ENCODE results near the gene MIEF1.
"Not testable (repeated sequence)": the region's sequence is repeated elsewhere in the genome, so short reads cannot be mapped to it uniquely, and the experiment has no call there.

MIEF1 gene

DNA sequence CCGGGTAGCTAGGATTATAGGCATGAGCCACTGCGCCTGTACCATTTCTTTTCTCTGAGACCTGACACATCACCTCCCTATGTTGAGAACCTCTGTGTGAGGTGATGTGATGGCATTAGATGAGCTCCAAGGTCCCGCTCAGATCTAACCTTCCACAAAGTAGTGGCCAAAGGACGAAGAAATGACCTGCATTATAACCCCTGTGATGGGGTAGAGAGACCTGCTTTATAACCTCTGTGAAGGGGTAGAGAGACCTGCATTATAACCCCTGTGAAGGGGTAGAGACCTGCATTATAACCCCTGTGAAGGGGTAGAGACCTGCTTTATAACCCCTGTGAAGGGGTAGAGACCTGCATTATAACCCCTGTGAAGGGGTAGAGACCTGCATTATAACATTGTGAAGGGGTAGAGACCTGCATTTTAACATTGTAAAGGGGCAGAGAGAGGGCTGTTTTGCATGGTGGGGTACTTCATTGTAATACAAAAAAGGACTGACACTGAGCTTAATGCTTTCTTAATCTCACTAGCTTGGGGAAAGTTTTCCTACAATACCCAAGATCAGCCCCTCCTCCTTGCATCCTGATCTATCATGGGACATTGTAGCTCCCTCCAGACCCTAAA is 8.5 kb downstream of the MIEF1 start:
- no peak for DNase-seq
- Mint-ChIP-seq H3K27me3 (no peaks in the 10 kb centered on the region), H3K27ac (peak overlapping the region; percentile 22), H3K4me1 (ENCODE audit: low read depth) (peaks cover 49% of the 10 kb centered on the region), H3K9me3 (no peaks in the 10 kb centered on the region), H3K4me3 (no peak overlapping the region), H3K36me3 (ENCODE audit: low read depth) (peaks cover 97% of the 10 kb centered on the region)

DNA sequence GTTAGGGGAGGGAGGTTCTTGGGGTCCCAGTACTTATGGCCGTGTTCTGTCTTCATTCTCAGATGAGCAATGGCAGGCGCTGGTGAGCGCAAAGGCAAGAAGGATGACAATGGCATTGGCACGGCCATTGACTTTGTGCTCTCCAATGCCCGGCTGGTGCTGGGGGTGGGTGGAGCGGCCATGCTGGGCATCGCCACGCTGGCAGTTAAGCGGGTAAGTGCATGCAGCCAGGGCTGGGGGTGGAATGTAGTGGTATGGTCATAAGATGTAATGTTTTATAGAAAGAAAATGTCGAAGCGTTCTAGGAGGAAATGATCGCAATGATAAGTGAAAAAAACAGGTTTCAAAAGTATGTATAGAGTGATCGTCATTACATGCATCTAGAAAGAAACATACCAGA is 9.1 kb downstream of the MIEF1 start:
- DNase-seq, result no peak
- peak overlapping the region; percentile 22 for H3K27ac Mint-ChIP-seq
- no peak overlapping the region for H3K4me3 Mint-ChIP-seq
- H3K36me3 Mint-ChIP-seq (ENCODE audit: low read depth), result peaks cover 97% of the 10 kb centered on the region
- no peaks in the 10 kb centered on the region for H3K9me3 Mint-ChIP-seq
- no peaks in the 10 kb centered on the region for H3K27me3 Mint-ChIP-seq
- peaks cover 49% of the 10 kb centered on the region for H3K4me1 Mint-ChIP-seq (ENCODE audit: low read depth)

DNA sequence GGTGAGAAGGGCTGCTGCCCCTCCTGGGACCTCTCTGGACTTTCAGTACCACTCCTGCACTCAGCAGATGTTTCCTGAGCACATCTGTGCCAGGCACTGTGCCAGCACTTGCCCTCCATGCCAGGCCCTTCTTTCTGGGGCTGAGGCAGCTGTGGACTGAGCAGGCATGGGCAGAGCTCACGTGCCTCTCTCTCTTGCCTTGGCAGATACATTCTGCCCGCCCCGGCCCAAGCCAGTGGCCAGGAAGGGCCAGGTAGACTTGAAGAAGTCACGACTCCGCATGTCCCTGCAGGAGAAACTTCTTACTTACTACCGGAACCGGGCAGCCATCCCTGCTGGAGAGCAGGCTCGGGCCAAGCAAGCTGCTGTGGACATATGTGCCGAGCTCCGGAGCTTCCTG is 9.9 kb downstream of the MIEF1 start:
- Mint-ChIP-seq H3K36me3 (ENCODE audit: low read depth) (peaks cover 97% of the 10 kb centered on the region), H3K9me3 (no peaks in the 10 kb centered on the region)
- DNase-seq, result no peak

DNA sequence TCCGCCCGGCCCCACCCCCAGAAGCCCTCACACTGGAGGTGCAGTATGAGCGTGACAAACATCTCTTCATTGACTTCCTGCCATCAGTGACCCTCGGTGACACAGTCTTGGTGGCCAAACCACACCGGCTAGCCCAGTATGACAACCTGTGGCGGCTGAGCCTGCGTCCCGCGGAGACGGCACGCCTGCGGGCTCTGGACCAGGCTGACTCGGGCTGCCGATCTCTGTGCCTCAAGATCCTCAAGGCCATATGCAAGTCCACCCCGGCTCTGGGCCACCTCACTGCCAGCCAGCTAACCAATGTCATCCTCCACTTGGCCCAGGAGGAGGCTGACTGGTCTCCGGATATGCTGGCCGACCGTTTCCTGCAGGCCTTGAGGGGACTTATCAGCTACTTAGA is 11.7 kb downstream of the MIEF1 start:
- Mint-ChIP-seq H3K36me3 (ENCODE audit: low read depth) (peaks cover 95% of the 10 kb centered on the region), H3K27ac (peak overlapping the region; percentile 24), H3K4me1 (ENCODE audit: low read depth) (peaks cover 53% of the 10 kb centered on the region), H3K9me3 (no peaks in the 10 kb centered on the region), H3K27me3 (no peaks in the 10 kb centered on the region), H3K4me3 (no peak overlapping the region)
- no peak for DNase-seq

More for the DNA sequence above, 9.9 kb downstream of the MIEF1 start:
- no peak overlapping the region for H3K27ac Mint-ChIP-seq
- no peak overlapping the region for H3K4me3 Mint-ChIP-seq
- H3K4me1 Mint-ChIP-seq (ENCODE audit: low read depth), result peaks cover 46% of the 10 kb centered on the region
- H3K27me3 Mint-ChIP-seq, result no peaks in the 10 kb centered on the region

DNA sequence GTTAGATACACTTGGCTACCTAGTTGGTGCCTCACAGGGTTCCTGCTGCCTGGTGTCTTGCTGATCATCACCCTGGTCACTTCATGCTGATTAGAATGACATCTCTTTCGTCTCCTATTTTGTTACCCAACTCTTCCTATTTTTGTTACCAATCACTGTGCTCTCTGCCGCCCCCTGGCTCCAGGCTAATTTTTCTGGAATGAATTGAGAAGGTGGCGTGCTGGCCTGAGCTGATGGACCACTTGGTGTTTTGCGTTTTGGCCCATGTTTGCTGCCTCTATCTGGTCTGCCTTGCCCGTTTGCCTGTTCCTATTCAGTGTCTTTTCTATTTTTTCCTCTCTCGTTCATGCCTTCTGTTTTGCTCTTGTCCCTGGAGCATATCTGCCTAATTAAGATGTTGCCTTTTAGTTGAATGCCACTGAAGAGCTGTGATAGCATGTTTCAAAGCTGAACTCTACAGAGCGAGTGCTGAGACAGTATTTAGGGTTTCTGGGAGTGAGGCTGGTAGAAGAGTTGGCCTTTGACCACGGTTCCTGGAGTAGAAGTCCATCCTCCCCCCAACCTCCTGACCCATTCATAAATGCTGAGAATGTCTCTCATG is 12.4 kb downstream of the MIEF1 start:
- Mint-ChIP-seq H3K36me3 (ENCODE audit: low read depth) (peaks cover 97% of the 10 kb centered on the region), H3K4me3 (no peak overlapping the region), H3K27ac (peak overlapping the region; percentile 77), H3K4me1 (ENCODE audit: low read depth) (peaks cover 52% of the 10 kb centered on the region), H3K9me3 (no peaks in the 10 kb centered on the region), H3K27me3 (no peaks in the 10 kb centered on the region)
- peak; percentile 68 for DNase-seq

- Mint-ChIP-seq H3K27ac (peak overlapping the region; percentile 77), H3K36me3 (ENCODE audit: low read depth) (peaks cover 95% of the 10 kb centered on the region)
These were observed 13.4 kb downstream of the MIEF1 start for GRCh38 chr22:39515266-39516050.

GRCh38 chr22:39517470-39517869 is 15.4 kb downstream of the MIEF1 start:
- Mint-ChIP-seq H3K4me3 (no peak overlapping the region), H3K36me3 (ENCODE audit: low read depth) (peaks cover 95% of the 10 kb centered on the region), H3K4me1 (ENCODE audit: low read depth) (peaks cover 60% of the 10 kb centered on the region), H3K27ac (peak overlapping the region; percentile 3), H3K9me3 (no peaks in the 10 kb centered on the region), H3K27me3 (no peaks in the 10 kb centered on the region)
- no peak for DNase-seq

More at GRCh38 chr22:39515266-39516050, 13.4 kb downstream of the MIEF1 start:
- Mint-ChIP-seq H3K4me1 (ENCODE audit: low read depth) (peaks cover 51% of the 10 kb centered on the region), H3K27me3 (no peaks in the 10 kb centered on the region), H3K4me3 (no peak overlapping the region), H3K9me3 (no peaks in the 10 kb centered on the region)
- no peak for DNase-seq

- no peaks in the 10 kb centered on the region for H3K27me3 Mint-ChIP-seq
- DNase-seq, result no peak
- no peaks in the 10 kb centered on the region for H3K9me3 Mint-ChIP-seq
- H3K36me3 Mint-ChIP-seq (ENCODE audit: low read depth), result peaks cover 95% of the 10 kb centered on the region
- peak overlapping the region; percentile 96 for H3K4me3 Mint-ChIP-seq
- H3K4me1 Mint-ChIP-seq (ENCODE audit: low read depth), result peaks cover 68% of the 10 kb centered on the region
- H3K27ac Mint-ChIP-seq, result peak overlapping the region; percentile 99
These were observed 16.2 kb downstream of the MIEF1 start for GRCh38 chr22:39518144-39518786.

- DNase-seq, result no peak
- H3K4me3 Mint-ChIP-seq, result peak overlapping the region; percentile 96
- H3K9me3 Mint-ChIP-seq, result no peaks in the 10 kb centered on the region
- H3K27me3 Mint-ChIP-seq, result no peaks in the 10 kb centered on the region
- peak overlapping the region; percentile 99 for H3K27ac Mint-ChIP-seq
- H3K4me1 Mint-ChIP-seq (ENCODE audit: low read depth), result peaks cover 67% of the 10 kb centered on the region
- H3K36me3 Mint-ChIP-seq (ENCODE audit: low read depth), result peaks cover 95% of the 10 kb centered on the region
These were observed 17.0 kb downstream of the MIEF1 start for GRCh38 chr22:39518996-39519680.

- Mint-ChIP-seq H3K36me3 (ENCODE audit: low read depth) (peaks cover 95% of the 10 kb centered on the region), H3K4me3 (peak overlapping the region; percentile 96), H3K27ac (peak overlapping the region; percentile 99), H3K4me1 (ENCODE audit: low read depth) (peaks cover 68% of the 10 kb centered on the region), H3K27me3 (no peaks in the 10 kb centered on the region), H3K9me3 (no peaks in the 10 kb centered on the region)
- DNase-seq, result no peak
These were observed 17.7 kb downstream of the MIEF1 start for GRCh38 chr22:39519681-39520225.

DNA sequence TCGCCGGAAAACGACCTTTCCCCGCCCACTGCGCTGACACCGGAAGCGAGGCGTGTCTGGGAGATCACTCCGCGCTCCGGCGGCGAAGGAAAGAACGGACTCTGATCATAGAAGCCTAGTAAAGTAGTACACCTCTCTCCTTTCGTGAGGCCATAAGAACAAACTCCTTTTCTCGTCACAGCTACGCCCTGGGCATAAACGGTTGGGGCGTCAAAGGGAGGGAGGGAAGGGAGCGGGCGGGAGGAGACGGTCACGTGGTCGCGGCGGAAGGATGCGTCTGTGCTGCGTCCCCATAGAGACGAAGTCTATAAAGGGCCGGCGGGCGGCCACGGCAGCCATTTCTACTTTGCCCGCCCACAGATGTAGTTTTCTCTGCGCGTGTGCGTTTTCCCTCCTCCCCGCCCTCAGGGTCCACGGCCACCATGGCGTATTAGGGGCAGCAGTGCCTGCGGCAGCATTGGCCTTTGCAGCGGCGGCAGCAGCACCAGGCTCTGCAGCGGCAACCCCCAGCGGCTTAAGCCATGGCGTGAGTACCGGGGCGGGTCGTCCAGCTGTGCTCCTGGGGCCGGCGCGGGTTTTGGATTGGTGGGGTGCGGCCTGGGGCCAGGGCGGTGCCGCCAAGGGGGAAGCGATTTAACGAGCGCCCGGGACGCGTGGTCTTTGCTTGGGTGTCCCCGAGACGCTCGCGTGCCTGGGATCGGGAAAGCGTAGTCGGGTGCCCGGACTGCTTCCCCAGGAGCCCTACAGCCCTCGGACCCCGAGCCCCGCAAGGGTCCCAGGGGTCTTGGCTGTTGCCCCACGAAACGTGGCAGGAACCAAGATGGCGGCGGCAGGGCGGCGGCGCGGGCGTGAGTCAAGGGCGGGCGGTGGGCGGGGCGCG is 18.4 kb downstream of the MIEF1 start, which contains the start of gene ATF4:
Gene ATF4 (plus strand): TSS at position 337 of the 880 bp plus-strand sequence. CDS start 884 bp downstream, outside the sequence.
- Mint-ChIP-seq H3K4me1 (ENCODE audit: low read depth) (peaks cover 68% of the 10 kb centered on the region), H3K27me3 (no peaks in the 10 kb centered on the region), H3K27ac (peak within 1 kb of the TSS; percentile 99), H3K36me3 (ENCODE audit: low read depth) (peaks cover 95% of the 10 kb centered on the region), H3K9me3 (no peaks in the 10 kb centered on the region), H3K4me3 (peak within 1 kb of the TSS; percentile 96)
- DNase-seq, result peak; percentile 95

DNA sequence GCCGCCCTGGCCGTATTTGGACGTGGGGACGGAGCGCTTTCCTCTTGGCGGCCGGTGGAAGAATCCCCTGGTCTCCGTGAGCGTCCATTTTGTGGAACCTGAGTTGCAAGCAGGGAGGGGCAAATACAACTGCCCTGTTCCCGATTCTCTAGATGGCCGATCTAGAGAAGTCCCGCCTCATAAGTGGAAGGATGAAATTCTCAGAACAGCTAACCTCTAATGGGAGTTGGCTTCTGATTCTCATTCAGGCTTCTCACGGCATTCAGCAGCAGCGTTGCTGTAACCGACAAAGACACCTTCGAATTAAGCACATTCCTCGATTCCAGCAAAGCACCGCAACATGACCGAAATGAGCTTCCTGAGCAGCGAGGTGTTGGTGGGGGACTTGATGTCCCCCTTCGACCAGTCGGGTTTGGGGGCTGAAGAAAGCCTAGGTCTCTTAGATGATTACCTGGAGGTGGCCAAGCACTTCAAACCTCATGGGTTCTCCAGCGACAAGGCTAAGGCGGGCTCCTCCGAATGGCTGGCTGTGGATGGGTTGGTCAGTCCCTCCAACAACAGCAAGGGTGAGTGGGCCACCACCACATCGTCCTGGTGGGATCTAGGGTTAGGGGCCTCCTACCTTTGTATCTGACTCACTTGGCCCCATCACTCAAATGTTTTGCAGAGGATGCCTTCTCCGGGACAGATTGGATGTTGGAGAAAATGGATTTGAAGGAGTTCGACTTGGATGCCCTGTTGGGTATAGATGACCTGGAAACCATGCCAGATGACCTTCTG is 19.2 kb downstream of the MIEF1 start:
- peaks cover 67% of the 10 kb centered on the region for H3K4me1 Mint-ChIP-seq (ENCODE audit: low read depth)
- H3K4me3 Mint-ChIP-seq, result peak overlapping the region; percentile 96
- not testable (repeated sequence) for H3K27me3 Mint-ChIP-seq, DNase-seq, H3K9me3 Mint-ChIP-seq
- H3K27ac Mint-ChIP-seq, result peak overlapping the region; percentile 99
- peaks cover 95% of the 10 kb centered on the region for H3K36me3 Mint-ChIP-seq (ENCODE audit: low read depth)
